Progenitor cell of endocrine pancreas (in vitro differentiated cells): Measurements from ENCODE around the gene SLC39A11. TPM values are rescaled to one million over a fixed set of nuclear protein-coding genes. Genes with fewer than 3 reads are reported as not detected.

Experiments
- DNase-seq: peaks from one replicate; pipeline ENCODE4 v3.0.0; 2021; ENCODE audit warnings: low spot score; ENCODE audit not compliant: unreplicated experiment
- H3K27ac Mint-ChIP-seq: 2 replicates; pipeline ENCODE4 v1.8.0; 2021; ENCODE audit warnings: mild to moderate bottlenecking, moderate library complexity, mixed read lengths
- H3K27me3 Mint-ChIP-seq: 2 replicates; pipeline ENCODE4 v1.8.0; 2021; ENCODE audit warnings: mixed read lengths
- H3K36me3 Mint-ChIP-seq: 2 replicates; pipeline ENCODE4 v1.8.0; 2022; ENCODE audit warnings: mixed read lengths; ENCODE audit not compliant: insufficient read depth
- H3K4me1 Mint-ChIP-seq: 2 replicates; pipeline ENCODE4 v1.8.0; 2021; ENCODE audit warnings: low read depth, mixed read lengths
- H3K4me3 Mint-ChIP-seq: 2 replicates; pipeline ENCODE4 v1.8.0; 2021; ENCODE audit warnings: low read depth, mild to moderate bottlenecking, moderate library complexity, mixed read lengths
- H3K9me3 Mint-ChIP-seq: 2 replicates; pipeline ENCODE4 v1.8.0; 2021; ENCODE audit warnings: low read depth, mixed read lengths
- total RNA-seq: library from RNA; stranded (reverse); gene quantifications from 2 replicates; pipeline ENCODE4 v1.2.1, GENCODE V29; 2021
- TF ChIP-seq, protein P1 (sequence below): fragments of 200-600 bp; sonication (generic); IDR thresholded peaks from one replicate; pipeline ENCODE4 v1.5.0; 2021; ENCODE audit warnings: antibody characterized with exemption, mild to moderate bottlenecking; ENCODE audit not compliant: unreplicated experiment

SLC39A11 gene
- total RNA-seq, 1 donor from 2014 or later, result 20.5 TPM

DNA sequence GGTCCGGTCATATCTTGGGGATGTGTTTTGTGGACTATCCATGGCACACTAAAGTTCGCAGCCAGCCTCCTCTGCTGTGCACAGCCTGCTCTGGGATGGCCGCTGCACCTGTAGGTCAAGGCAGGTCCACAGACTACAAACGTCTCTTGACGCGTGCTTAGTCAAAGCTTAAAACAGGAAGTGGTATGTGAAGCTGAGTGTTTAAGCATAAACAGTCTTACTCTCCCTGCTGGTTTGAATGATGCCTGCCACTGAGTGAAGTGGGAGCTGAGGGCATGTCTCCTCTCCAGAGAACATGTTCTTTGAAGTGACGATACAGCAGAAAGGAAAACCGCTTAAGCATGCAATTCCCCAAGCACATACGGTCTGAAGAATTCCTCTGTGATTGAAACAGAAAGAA lies 365.6 kb downstream of the SLC39A11 start:
- TF ChIP-seq, protein P1, sequence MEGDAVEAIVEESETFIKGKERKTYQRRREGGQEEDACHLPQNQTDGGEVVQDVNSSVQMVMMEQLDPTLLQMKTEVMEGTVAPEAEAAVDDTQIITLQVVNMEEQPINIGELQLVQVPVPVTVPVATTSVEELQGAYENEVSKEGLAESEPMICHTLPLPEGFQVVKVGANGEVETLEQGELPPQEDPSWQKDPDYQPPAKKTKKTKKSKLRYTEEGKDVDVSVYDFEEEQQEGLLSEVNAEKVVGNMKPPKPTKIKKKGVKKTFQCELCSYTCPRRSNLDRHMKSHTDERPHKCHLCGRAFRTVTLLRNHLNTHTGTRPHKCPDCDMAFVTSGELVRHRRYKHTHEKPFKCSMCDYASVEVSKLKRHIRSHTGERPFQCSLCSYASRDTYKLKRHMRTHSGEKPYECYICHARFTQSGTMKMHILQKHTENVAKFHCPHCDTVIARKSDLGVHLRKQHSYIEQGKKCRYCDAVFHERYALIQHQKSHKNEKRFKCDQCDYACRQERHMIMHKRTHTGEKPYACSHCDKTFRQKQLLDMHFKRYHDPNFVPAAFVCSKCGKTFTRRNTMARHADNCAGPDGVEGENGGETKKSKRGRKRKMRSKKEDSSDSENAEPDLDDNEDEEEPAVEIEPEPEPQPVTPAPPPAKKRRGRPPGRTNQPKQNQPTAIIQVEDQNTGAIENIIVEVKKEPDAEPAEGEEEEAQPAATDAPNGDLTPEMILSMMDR, result no peak
- no peaks in the 10 kb centered on the region for H3K9me3 Mint-ChIP-seq
- H3K27me3 Mint-ChIP-seq, result peaks cover 39% of the 10 kb centered on the region

DNA sequence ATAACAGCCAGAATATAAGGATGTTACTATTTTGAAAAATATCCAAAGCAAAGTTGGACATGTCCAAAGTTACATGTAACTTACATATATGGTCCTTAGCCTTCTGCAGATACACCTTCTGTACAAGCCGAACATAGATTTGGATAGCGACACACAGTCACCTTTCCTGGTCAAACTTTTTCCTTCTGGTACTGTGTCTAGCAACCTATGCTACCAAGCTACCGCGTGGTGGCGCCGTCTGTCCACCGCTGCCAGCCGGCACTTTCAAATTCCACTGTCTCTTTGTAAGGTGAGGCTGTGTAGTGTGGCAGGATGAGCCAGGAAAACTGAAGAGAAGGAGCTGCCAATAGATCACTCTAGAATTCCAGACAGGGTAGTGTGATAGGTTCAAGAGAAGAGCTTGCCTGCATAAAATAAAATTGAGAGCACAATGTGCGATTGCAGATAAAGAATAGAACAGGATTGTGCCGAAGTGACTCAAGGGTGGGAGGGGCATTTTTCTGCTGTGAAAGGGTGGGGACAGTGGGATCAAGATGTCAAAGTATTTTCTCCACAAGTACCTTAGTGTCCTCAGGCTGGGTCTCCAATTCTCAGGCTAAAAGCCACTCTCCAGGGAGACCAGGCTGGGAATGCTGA lies 366.9 kb downstream of the SLC39A11 start:
- H3K4me1 Mint-ChIP-seq, result peaks cover 6% of the 10 kb centered on the region
- DNase-seq, result peak; percentile 35
- no peaks in the 10 kb centered on the region for H3K9me3 Mint-ChIP-seq
- H3K27me3 Mint-ChIP-seq, result peaks cover 38% of the 10 kb centered on the region
- TF ChIP-seq, protein P1, result peak; percentile 95
- H3K4me3 Mint-ChIP-seq, result no peak overlapping the region
- no peaks in the 10 kb centered on the region for H3K36me3 Mint-ChIP-seq
- H3K27ac Mint-ChIP-seq, result no peak overlapping the region

More for the DNA sequence above, 365.6 kb downstream of the SLC39A11 start:
- DNase-seq, result no peak
- Mint-ChIP-seq H3K4me1 (peaks cover 6% of the 10 kb centered on the region), H3K36me3 (no peaks in the 10 kb centered on the region), H3K27ac (no peak overlapping the region), H3K4me3 (no peak overlapping the region)

DNA sequence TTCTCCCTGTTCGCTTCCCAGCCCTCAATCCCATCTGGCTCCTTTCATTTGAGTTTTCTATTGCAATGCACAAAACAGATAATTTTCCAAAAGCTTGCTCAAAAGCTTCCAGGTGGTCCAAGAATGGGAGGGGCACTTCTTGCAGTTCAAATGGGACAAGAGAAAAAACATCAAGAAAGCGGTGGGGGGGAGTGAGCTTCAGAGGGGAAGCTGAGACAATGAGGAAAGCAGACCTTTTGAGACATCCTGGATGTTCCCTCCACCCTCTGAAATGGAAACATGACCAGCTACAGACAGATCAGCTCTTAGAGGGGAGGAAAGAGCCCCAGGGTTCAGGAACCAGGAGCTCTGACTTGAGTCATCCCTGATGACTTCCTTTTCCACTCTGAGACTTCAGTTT lies 368.2 kb downstream of the SLC39A11 start:
- no peaks in the 10 kb centered on the region for H3K9me3 Mint-ChIP-seq
- DNase-seq, result no peak
- no peak overlapping the region for H3K4me3 Mint-ChIP-seq
- no peak overlapping the region for H3K27ac Mint-ChIP-seq
- peaks cover 10% of the 10 kb centered on the region for H3K4me1 Mint-ChIP-seq
- TF ChIP-seq, protein P1, result no peak
- no peaks in the 10 kb centered on the region for H3K36me3 Mint-ChIP-seq
- peaks cover 28% of the 10 kb centered on the region for H3K27me3 Mint-ChIP-seq

DNA sequence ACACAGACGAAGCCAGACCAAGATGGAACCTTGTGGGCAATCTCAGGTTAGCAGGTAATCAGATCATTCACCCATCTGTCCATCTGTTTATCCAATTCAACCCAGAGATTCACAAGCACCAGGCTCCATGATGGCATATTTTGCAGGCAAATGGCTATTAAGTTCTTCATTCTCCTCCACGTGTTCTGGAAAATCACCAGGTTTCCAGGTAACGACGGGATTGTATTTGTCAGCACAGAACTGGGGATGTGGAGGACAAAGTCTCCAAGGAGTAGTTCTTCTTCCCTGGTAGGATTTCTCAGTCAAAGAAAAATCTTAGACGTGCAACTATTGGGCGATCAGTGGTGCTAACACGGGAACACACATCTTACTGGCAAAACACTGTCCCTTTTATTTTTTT lies 368.8 kb downstream of the SLC39A11 start:
- Mint-ChIP-seq H3K9me3 (no peaks in the 10 kb centered on the region), H3K36me3 (no peaks in the 10 kb centered on the region), H3K27me3 (peaks cover 25% of the 10 kb centered on the region), H3K4me3 (no peak overlapping the region), H3K27ac (no peak overlapping the region), H3K4me1 (peaks cover 10% of the 10 kb centered on the region)
- TF ChIP-seq, protein P1, result no peak
- no peak for DNase-seq

DNA sequence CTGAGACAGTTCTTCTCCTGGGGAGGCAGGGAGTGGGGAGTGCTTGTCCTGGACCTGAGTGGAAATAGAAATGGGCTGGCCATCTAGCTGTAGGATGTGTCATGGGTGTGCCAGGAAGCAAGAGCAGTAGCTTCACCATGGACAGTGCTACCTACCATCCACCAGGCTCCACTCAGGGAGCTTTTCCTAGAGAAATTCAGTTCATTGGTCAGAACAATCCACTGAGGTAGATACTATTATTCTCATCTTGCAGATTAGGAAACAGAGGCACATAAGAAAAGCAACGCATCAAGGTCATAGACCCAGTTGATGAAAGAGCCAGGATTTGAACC lies 372.0 kb downstream of the SLC39A11 start:
- Mint-ChIP-seq H3K36me3 (no peaks in the 10 kb centered on the region), H3K4me3 (no peak overlapping the region), H3K4me1 (peaks cover 12% of the 10 kb centered on the region), H3K27ac (no peak overlapping the region), H3K27me3 (peaks cover 24% of the 10 kb centered on the region), H3K9me3 (no peaks in the 10 kb centered on the region)
- TF ChIP-seq, protein P1, result no peak
- no peak for DNase-seq
